Fibroblast of the aortic adventitia (primary cell): ENCODE data around the gene SH3RF3. TPM values are rescaled to one million over a fixed set of nuclear protein-coding genes. Genes with fewer than 3 reads are reported as not detected.

Experiments
- DNase-seq: peaks from one replicate; pipeline ENCODE4 v3.0.0-alpha.2; 2010; ENCODE audit warnings: low read depth
- H3K4me3 ChIP-seq: 2 replicates; pipeline ENCODE4 v1.5.1; 2011; ENCODE audit warnings: low read depth, mild to moderate bottlenecking, control low read depth, low read length, moderate library complexity
- total RNA-seq: library from RNA; depleted of rRNA; stranded (reverse); fragments of >200 nt; gene quantifications from 2 replicates; pipeline ENCODE4 v1.2.3, GENCODE V29; 2012; ENCODE audit warnings: low replicate concordance
- TF ChIP-seq, protein P1 (sequence below): IDR thresholded peaks from 2 replicates; pipeline ENCODE4 v1.5.1; 2011; ENCODE audit warnings: mild to moderate bottlenecking, low read length, control low read depth, inconsistent platforms; ENCODE audit not compliant: insufficient read depth

SH3RF3 gene
- total RNA-seq, 1 donor, result 8.4 TPM

DNA sequence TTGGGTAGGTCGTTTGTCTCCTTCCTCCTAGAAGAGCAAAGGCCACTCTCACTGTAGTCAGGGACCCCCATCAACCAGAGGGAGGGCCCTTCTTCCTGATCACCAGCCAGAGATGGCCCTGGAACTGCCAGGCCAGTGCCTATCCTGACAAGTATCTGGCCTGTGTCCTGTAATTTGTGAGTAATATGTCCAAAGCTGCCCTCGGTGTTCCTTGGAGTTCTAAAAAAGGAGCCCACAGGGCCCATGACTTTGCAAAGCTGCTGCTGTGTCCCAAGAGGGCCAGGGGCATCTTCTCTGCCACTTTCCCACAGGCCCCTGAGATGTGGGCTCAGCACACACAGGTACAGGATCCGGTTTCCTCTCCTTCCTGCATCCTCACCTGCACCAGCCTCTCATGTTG is 272.4 kb downstream of the SH3RF3 start:
- DNase-seq, result no peak
- no peak overlapping the region for H3K4me3 ChIP-seq
- TF ChIP-seq, protein P1, sequence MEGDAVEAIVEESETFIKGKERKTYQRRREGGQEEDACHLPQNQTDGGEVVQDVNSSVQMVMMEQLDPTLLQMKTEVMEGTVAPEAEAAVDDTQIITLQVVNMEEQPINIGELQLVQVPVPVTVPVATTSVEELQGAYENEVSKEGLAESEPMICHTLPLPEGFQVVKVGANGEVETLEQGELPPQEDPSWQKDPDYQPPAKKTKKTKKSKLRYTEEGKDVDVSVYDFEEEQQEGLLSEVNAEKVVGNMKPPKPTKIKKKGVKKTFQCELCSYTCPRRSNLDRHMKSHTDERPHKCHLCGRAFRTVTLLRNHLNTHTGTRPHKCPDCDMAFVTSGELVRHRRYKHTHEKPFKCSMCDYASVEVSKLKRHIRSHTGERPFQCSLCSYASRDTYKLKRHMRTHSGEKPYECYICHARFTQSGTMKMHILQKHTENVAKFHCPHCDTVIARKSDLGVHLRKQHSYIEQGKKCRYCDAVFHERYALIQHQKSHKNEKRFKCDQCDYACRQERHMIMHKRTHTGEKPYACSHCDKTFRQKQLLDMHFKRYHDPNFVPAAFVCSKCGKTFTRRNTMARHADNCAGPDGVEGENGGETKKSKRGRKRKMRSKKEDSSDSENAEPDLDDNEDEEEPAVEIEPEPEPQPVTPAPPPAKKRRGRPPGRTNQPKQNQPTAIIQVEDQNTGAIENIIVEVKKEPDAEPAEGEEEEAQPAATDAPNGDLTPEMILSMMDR, result no peak

DNA sequence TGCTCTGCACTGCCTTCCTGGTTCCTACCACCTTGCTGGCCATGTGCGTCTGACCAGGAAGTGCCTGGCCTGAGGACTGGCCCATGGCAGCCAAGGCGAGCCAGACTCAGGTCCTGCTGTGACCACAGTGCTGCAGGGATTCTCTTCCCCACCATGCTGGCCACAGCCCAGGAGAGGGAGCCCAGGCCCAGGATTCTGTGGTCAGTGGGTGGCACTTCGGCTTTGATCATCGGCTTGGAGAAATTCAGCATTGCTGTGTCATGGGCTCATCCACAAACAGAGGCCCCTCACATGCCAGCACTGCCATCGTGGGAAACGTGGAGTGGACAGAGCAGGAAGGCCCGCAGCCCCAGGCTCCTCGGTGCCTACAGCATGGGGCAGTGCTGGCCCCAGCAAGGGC is 273.2 kb downstream of the SH3RF3 start:
- DNase-seq, result no peak
- TF ChIP-seq, protein P1, result no peak
- H3K4me3 ChIP-seq, result no peak overlapping the region

DNA sequence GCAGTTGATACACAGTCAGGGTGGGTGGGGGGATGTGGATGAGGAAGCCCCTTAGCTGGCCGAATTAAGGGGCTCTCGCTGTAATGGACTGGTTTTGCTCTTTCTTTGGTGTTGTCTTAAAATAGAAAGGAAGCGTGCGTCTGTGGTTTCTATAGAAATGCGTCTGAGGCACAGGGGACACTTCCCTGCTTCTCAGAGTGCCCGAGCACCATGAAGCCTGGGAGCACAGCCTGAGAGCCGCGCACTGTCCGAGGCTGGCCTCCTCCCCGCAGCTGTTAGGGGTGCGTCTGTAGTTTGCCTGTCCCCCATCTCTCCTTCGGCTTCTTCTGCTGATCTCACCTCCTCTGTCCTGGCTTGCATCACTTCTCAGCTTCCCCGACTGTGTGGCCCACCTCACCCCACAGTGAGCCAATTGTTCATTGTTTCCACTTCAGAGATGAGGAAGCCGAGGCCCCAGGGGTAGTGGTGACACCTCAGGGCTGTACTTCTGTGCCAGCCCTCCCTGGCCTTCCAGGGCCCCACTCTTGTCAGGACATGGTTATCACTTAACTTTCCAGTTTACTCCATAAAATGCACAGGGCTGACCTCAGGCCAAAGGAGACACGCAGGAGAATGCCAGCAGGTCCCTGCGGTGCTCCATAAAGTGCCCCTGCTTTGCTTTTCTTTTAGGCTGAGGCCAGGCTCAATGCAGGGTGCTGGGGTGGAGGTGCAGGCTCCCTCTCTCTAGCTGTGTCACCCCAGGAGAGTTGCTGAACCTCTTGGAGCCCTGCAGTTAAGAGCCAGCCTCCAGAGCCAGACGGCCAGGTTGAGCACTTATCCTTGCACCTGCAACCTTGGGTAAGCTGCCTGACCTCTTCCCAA is 274.2 kb downstream of the SH3RF3 start:
- no peak for DNase-seq
- TF ChIP-seq, protein P1, result no peak
- H3K4me3 ChIP-seq, result no peak overlapping the region

DNA sequence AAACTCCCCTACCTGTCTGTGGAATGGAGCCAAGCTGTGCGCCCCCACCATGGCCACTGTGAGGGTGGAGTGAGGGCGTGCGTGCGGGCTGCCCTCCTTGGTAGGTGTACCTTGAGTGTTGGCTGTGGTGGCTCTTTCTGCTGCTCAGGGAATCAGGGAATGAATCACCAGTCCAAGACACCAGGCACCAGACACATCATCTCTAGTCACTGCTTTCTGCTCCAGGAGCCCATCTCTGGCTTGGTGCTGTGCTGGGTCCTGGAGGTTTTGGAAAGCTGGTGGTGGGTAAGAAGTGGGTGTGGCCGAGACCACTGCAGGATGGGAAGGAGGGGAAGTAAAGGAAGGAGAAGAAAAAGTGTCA is 274.8 kb downstream of the SH3RF3 start:
- H3K4me3 ChIP-seq, result no peak overlapping the region
- TF ChIP-seq, protein P1, result no peak
- no peak for DNase-seq

DNA sequence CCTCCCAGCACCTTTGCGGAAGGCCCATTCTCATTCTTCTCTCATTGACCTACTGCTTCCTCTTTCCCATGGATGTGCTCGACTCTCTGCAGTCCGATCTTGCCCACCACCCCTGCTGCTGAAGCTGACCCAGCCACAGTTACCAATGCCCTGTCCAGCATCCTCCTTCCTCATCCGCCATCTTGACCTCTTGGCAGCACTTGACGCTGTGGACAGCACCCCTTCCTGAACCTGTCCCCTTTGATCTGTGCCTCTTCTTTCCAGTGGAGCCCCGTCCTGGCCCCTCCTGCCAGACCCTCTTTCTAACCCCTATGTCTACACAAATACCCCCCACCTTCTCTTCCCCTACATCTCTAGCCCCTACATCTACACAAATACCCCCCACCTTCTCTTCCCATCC is 275.7 kb downstream of the SH3RF3 start:
- H3K4me3 ChIP-seq, result no peak overlapping the region
- DNase-seq, result no peak
- TF ChIP-seq, protein P1, result no peak

DNA sequence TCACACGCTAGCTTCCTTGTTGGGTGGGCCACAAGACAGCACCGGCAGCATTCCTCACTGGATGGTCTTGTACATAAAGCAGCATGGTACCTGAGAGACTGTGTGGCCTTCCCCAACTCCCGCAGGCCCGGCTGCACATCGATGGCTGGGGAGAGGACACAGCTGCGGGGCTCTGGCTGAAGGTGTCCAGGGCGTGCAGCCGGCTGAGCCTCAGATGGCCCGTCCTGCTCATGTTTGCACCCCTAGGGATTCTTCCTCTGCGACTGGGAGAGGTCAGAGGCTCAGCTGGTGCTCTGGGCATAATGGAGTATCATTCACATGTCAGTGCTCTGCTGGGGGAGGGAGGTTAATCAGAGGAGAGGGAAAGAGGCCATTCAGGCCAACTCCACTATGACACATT is 276.9 kb downstream of the SH3RF3 start:
- TF ChIP-seq, protein P1, result no peak
- no peak for DNase-seq
- H3K4me3 ChIP-seq, result no peak overlapping the region

DNA sequence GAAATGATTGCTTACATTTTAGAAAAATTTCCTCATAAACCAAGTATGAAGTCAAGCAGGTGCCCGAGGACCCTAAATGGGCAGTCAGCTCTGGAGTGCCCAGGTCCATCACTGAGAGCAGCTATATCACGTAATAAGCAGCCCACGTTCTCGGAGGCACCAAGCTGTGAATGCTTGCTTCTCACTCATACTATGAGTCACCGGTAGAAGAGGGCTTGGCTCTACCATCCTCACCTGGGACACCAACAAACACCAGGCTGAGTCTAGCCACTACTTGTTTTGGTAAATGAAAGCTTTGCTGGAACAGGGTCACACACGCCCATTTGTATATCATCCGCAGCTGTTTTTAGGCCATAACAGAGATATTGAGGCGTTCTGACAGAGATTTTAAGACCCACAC is 277.3 kb downstream of the SH3RF3 start:
- no peak overlapping the region for H3K4me3 ChIP-seq
- DNase-seq, result no peak
- TF ChIP-seq, protein P1, result no peak
